T-helper 1 cell treated with Interleukin-12 subunit alpha and Interleukin-12 subunit beta and Interleukin-4 antibody, amounts not matched to agents 30 μg/mL and 1 μg/mL, for 36 hours (primary cell): ENCODE measurements around the gene INO80.

Source experiments
- H3K27ac Mint-ChIP-seq: one replicate; pipeline ENCODE4 v1.8.0; 2021; ENCODE audit warnings: mild to moderate bottlenecking, mixed read lengths
- H3K27me3 Mint-ChIP-seq: one replicate; pipeline ENCODE4 v1.8.0; 2021; ENCODE audit warnings: low read depth, mixed read lengths
- H3K36me3 Mint-ChIP-seq: one replicate; pipeline ENCODE4 v1.8.0; 2021; ENCODE audit warnings: low read depth, mixed read lengths
- H3K4me1 Mint-ChIP-seq: one replicate; pipeline ENCODE4 v1.8.0; 2021; ENCODE audit warnings: low read depth, mixed read lengths
- H3K4me3 Mint-ChIP-seq: one replicate; pipeline ENCODE4 v1.8.0; 2021; ENCODE audit warnings: mild to moderate bottlenecking, moderate library complexity, mixed read lengths
- H3K9me3 Mint-ChIP-seq: one replicate; pipeline ENCODE4 v1.8.0; 2021; ENCODE audit warnings: mixed read lengths

INO80 gene

DNA sequence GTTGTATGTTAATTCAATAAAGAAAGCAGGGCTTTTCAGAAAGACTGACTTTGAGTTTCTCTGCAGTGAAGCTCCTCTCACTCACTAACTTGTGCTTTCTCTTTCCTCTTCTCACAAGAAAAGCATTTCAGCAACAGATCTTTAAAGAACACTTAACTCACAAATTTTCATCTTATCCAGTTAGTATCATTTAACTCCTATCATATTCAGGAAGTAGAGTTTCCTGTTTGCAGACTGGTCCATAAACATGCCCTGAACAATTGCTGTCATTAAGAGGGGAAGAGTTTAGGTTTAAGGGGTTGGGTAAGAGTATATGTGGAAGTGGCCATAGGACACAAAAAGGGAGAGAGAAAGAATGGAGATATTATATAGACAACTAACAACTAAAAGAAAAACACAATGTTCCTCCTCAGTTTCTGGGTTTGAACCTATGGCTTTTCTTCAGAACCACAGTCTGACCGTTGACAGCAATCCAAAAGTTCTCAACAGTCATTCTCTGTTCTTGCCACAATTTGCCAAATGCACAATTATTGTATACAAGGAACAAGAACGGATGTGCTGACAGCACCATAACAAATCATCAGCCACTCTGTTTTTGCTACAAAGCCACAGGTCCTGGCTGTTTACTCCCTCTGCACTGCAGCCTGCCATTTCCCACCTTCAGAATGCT is 98.9 kb downstream of the INO80 start:
- Mint-ChIP-seq H3K9me3 (no peaks in the 10 kb centered on the region), H3K4me1 (peaks cover 13% of the 10 kb centered on the region), H3K4me3 (no peak overlapping the region), H3K27ac (peak overlapping the region; percentile 43), H3K27me3 (no peaks in the 10 kb centered on the region), H3K36me3 (peaks cover 16% of the 10 kb centered on the region)

DNA sequence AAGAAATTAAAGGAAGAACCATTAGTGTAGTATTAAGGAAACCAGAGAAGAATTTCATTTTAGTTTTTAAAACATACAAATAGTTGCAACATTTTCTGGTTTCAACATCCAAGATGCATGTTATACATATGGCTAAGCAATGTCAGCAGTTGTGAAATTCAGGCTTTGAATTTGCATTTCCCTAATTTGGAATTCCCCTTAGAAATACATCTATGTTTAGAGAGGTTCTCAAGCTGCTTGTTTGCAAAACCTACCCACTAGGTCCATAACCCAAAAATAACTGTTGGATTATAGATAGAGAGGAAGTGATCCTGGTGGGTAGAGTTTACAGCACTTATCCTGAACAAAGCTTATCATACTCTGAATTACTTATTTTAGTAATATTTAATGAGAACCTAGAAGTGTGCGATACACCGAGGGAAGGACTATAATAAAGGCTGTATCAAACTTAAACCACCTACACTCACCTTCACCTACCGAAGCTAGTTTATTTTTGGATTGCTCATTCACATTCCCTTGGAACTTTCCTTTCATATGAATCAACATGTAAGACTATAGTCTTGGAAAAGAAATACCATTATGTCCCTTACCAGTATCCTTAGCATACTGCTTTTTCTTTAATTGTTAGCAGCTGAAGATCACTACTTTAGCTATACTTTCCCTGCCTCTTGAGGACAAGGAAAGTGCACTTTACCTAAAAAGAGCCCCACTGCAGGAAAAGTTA is 102.2 kb downstream of the INO80 start:
- Mint-ChIP-seq H3K27ac (no peak overlapping the region), H3K9me3 (no peaks in the 10 kb centered on the region), H3K4me3 (no peak overlapping the region), H3K36me3 (peaks cover 11% of the 10 kb centered on the region), H3K27me3 (no peaks in the 10 kb centered on the region), H3K4me1 (peaks cover 15% of the 10 kb centered on the region)

DNA sequence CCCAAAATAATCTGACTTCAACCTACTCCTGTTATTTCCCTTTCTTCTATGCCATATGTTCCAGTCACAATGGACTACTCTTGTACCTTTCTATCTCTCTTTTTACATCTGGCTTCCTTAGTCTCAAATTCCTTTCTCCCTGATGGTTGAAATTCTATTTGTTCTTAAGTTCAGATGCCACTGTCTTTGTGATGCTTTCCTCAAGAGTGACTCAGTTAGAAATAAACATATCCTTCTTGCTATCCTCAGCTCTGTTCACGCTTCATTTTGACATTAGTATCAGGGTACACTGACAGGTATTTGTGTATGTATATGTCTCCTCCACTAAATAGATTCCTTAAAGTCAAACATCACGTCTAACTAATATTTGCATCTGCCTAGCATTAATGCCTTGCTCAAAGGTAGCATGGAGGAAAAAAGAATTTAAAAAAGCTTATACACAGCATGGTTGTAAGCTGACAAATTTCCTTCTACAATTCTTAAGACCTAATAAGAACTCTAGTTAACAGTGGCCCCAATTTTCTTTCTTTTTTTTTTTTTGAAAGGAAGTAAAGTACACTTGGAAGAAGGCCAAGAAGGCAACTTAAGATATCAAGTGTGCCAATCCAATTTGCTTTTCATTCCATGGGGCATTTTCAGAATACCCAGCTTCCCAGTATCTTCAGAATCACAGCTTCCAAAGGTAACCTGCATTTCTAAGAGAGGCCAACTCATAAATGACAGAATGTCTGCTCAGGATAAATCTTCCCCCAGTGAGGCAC is 104.8 kb downstream of the INO80 start:
- Mint-ChIP-seq H3K4me3 (no peak overlapping the region), H3K9me3 (no peaks in the 10 kb centered on the region), H3K27ac (no peak overlapping the region), H3K36me3 (peaks cover 14% of the 10 kb centered on the region), H3K4me1 (peaks cover 2% of the 10 kb centered on the region), H3K27me3 (no peaks in the 10 kb centered on the region)

DNA sequence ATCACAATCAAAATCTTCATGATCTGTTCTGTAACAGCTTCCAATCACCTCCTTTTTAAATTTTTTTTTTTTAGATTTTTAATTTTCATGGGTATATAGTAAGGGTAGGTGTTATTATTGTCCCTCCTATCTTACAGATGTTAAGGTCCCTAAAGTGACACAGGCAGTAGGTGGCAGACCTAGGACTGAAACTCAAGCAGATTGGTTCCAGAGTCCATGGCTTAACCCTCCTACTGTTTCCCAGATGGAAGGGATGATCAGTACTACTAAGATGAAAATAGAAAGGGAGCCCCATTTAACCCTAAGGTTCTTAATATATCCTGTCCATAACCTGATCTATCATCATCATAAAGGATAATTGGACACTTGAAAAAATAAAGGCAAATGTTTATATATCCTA is 105.7 kb downstream of the INO80 start:
- peaks cover 2% of the 10 kb centered on the region for H3K4me1 Mint-ChIP-seq
- H3K4me3 Mint-ChIP-seq, result no peak overlapping the region
- peaks cover 17% of the 10 kb centered on the region for H3K36me3 Mint-ChIP-seq
- no peaks in the 10 kb centered on the region for H3K9me3 Mint-ChIP-seq
- no peak overlapping the region for H3K27ac Mint-ChIP-seq
- H3K27me3 Mint-ChIP-seq, result no peaks in the 10 kb centered on the region

DNA sequence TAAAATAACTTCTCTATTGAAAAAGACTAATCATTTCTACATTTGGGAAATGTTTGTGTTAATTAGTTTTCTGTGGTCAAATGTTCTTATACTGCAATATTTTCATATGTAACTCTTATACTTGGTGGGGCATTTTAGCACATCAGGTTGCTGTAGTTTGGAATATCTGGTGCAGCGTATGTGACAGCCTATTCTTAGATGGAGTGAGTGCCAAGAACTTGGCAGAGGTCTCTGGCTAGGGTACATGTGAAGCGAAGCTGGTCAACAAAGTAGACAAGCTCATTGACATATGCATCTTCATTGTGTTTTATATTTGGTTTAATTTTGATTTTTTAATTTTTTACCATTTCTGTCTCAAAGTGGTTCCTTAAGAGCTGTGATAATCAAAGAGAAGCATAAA is 109.6 kb downstream of the INO80 start:
- no peaks in the 10 kb centered on the region for H3K4me1 Mint-ChIP-seq

DNA sequence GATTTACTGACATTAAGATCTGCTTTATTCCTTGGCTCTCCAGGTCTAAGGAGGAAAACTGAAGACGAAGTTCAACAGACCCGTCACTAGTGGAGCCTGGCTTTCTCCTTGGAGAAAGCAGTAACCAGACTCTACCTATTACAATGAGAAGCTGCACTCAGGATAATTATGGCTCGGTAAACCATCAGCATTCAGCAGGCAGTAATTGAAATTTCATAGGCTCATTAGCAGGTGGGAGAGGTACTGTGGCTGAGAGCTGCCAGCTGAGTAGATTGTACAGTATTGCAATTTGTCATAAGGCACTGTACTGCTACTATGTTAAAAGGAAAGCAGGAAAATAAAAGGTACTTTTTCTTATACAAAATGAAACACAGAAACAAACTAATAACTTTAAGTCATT is 111.6 kb downstream of the INO80 start:
- H3K36me3 Mint-ChIP-seq, result peaks cover 17% of the 10 kb centered on the region

More for the DNA sequence above, 109.6 kb downstream of the INO80 start:
- Mint-ChIP-seq H3K36me3 (peaks cover 10% of the 10 kb centered on the region), H3K9me3 (no peaks in the 10 kb centered on the region), H3K27me3 (no peaks in the 10 kb centered on the region), H3K4me3 (no peak overlapping the region), H3K27ac (no peak overlapping the region)

DNA sequence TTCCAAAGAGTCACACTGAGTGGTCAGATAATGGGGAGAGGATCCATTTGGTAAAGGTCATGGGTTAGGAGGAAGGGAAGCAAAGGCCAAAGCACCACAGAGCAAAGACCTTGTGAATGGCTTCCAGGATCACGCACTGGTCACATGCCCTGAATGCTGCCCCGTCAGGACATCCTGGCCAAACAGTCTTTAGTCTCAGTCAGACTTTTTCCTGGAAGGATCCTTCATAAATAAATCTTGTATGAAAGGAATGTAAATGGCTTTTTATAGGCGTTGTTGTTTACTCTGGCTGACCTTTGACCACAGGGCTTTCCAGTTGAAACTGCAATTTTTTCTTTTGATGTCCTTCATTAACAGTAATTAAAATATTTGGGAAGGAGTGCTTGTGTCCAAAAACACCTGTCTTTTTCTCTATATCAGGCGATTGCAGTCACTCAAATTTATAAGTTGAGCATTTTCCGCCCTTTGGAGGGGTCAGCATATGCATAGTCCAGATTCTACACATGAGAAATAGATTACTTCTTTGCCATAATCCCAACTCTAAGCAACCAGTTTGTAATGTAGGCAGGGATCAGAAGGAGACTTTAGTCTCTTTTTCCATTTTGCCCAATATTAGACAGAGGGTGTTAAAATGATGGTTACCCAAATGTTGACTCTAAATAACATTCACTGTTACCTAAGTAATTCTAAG is 114.4 kb downstream of the INO80 start:
- H3K4me3 Mint-ChIP-seq, result no peak overlapping the region
- peaks cover 20% of the 10 kb centered on the region for H3K36me3 Mint-ChIP-seq
- no peak overlapping the region for H3K27ac Mint-ChIP-seq
- H3K4me1 Mint-ChIP-seq, result no peaks in the 10 kb centered on the region
- no peaks in the 10 kb centered on the region for H3K9me3 Mint-ChIP-seq
- H3K27me3 Mint-ChIP-seq, result no peaks in the 10 kb centered on the region

More for the DNA sequence above, 111.6 kb downstream of the INO80 start:
- Mint-ChIP-seq H3K27ac (no peak overlapping the region), H3K4me3 (no peak overlapping the region), H3K27me3 (no peaks in the 10 kb centered on the region), H3K4me1 (no peaks in the 10 kb centered on the region), H3K9me3 (no peaks in the 10 kb centered on the region)

DNA sequence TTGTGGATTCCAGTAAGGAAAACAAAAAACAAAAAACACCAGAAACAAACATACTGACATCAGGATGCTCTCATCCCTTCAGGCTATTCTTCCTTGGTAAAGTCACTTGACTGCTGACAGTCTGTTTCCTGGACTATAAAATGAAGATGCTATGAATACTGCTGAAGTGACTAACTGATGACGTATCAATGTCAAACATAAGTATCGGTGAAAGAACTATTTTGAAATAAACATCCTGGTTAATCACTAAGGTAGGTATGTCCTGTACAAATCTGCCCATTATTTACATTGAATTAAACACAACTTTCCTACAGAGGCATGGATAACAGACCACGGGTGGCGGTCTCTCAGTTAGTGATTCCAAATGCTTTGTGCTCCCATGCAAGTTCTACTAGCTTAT is 116.9 kb downstream of the INO80 start:
- Mint-ChIP-seq H3K4me1 (peaks cover 2% of the 10 kb centered on the region), H3K9me3 (no peaks in the 10 kb centered on the region), H3K4me3 (no peak overlapping the region), H3K27ac (no peak overlapping the region), H3K27me3 (no peaks in the 10 kb centered on the region), H3K36me3 (peaks cover 21% of the 10 kb centered on the region)

DNA sequence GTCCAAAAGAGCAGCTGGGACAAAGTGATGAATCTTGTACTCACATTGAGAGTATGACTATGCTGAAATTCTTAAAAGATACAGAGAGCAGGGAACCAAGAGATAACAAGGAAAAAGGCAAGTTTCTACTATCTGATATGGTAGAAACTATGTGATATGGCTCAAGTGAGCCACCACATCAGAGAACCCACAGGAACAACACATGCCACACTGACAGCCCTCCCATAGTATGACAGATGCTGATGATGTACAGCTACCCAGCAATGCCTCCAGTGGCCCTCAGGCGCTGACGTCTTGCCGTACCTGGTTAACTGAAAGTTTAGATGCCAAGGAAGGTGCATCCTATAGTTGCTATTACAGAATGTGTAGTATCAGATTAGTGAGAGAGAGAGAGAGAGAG is 120.4 kb downstream of the INO80 start:
- Mint-ChIP-seq H3K27ac (no peak overlapping the region), H3K4me3 (no peak overlapping the region), H3K9me3 (no peaks in the 10 kb centered on the region), H3K36me3 (peaks cover 37% of the 10 kb centered on the region), H3K27me3 (no peaks in the 10 kb centered on the region), H3K4me1 (peaks cover 10% of the 10 kb centered on the region)

DNA sequence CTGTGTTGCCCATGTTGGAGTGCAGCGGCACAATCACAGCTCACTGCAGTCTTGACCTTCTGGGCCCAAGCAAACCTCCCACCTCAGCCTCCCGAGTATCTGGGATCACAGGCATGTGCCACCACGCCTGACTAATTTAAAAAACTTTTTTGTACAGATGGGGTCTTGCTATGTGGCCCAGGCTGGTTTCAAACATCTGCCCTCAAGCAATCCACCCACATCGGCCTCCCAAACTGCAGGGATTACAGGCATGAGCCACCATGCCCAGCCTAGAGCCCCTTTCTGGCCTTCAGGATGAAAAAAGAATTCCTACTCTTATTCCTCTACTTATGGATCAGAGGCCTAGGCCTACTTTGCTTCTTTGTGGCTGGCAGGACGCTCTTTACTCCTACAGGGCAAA is 123.3 kb downstream of the INO80 start:
- Mint-ChIP-seq H3K27ac (no peak overlapping the region), H3K9me3 (no peaks in the 10 kb centered on the region), H3K36me3 (peaks cover 42% of the 10 kb centered on the region), H3K27me3 (no peaks in the 10 kb centered on the region), H3K4me3 (no peak overlapping the region), H3K4me1 (peaks cover 14% of the 10 kb centered on the region)

DNA sequence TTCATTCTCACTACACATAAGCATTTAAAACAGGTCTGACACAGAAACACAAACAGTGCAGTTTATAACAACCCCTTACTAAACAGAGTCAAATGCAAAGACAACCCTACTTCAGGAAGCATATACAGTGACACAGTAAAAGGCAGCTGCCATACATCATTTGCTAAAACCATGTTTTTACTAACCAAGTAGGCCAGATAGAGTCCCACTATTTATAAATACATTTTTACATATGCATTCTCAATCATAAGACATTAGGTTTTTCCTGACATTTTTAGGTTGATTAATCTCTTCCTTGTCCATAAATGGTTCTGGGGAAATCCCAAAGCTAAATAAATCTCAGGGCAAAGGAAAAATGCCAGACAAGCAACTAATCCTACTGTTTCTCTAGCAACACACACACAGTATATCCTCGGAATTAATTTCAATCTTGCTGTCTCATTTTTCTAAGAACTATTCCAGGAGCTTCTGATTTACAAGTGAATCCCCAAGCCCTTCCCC is 123.8 kb downstream of the INO80 start:
- no peaks in the 10 kb centered on the region for H3K27me3 Mint-ChIP-seq
- H3K4me3 Mint-ChIP-seq, result no peak overlapping the region
- no peaks in the 10 kb centered on the region for H3K9me3 Mint-ChIP-seq
- H3K27ac Mint-ChIP-seq, result no peak overlapping the region
- peaks cover 14% of the 10 kb centered on the region for H3K4me1 Mint-ChIP-seq
- peaks cover 44% of the 10 kb centered on the region for H3K36me3 Mint-ChIP-seq

DNA sequence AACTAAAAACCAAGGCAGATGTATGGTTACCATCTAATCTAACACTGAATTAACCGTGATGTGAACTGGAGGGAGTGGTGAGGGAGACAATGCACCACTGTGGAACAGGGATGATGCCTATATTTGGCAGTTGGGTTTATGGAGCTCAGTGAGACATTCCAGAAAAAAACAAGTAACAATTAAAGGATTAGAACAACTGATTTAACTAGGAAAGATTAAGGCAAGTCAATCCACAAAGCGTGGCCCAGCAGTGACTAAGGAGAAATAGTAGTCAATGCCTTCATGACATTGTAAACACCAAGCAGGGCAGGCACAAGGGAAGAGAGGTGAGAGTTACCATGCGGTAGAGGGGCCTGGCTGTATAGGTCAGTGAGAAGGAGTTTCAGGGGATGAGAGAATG is 124.7 kb downstream of the INO80 start:
- no peaks in the 10 kb centered on the region for H3K27me3 Mint-ChIP-seq
- H3K36me3 Mint-ChIP-seq, result peaks cover 46% of the 10 kb centered on the region
- peaks cover 14% of the 10 kb centered on the region for H3K4me1 Mint-ChIP-seq
- no peak overlapping the region for H3K27ac Mint-ChIP-seq
- H3K4me3 Mint-ChIP-seq, result no peak overlapping the region
- H3K9me3 Mint-ChIP-seq, result no peaks in the 10 kb centered on the region

DNA sequence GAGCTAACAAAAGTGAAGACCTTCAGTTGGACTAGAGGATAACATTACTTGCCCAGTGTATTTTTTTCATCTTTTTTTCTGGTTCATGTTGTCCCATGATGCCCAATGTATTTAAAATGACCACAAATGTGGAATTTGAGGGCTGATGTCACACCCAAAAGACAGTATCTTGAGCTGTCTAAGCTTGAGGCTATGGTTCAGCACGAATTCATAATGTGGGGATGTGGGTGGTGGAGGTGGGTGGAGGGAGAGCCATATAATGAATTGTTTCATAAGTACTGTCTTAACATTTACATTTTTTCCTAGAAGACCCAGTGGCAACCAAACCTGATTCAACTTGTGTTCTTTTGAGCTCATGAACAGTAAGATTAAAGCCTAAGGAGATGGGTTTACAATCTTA is 125.3 kb downstream of the INO80 start:
- peaks cover 44% of the 10 kb centered on the region for H3K36me3 Mint-ChIP-seq
- H3K27ac Mint-ChIP-seq, result no peak overlapping the region
- H3K4me3 Mint-ChIP-seq, result no peak overlapping the region
- no peaks in the 10 kb centered on the region for H3K27me3 Mint-ChIP-seq
- peaks cover 13% of the 10 kb centered on the region for H3K4me1 Mint-ChIP-seq
- H3K9me3 Mint-ChIP-seq, result no peaks in the 10 kb centered on the region

DNA sequence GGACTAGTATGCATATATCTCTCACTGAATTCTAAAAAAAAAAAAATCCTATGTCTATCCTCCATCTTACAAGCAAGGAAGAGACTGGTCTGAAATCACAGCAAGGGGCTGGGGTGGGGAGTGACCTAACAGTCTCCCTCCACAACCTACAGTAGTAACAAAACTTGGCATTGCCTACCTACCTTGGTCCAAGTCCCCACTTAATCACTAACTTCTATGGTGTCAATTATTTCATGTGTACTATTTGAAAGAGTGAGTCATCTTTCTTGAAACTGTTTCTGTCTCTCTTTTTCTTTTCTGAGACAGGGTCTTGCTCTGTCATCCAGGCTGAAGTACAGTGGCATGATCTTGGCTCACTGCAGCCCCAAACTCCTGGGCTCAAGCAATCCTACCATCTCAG is 126.0 kb downstream of the INO80 start:
- Mint-ChIP-seq H3K27me3 (no peaks in the 10 kb centered on the region), H3K9me3 (no peaks in the 10 kb centered on the region), H3K4me1 (peaks cover 12% of the 10 kb centered on the region), H3K27ac (no peak overlapping the region), H3K36me3 (peaks cover 43% of the 10 kb centered on the region), H3K4me3 (no peak overlapping the region)
